SU-DHL-6 (cell line): ENCODE measurements around the gene TLR8.

ENCODE experiments used
- H2AFZ ChIP-seq: fragments of 200-600 bp; sonication (generic); 2 replicates; pipeline ENCODE4 v1.6.1; 2014; ENCODE audit warnings: low read depth, mild to moderate bottlenecking, moderate library complexity, mixed read lengths, antibody characterized with exemption, low read length; ENCODE audit not compliant: severe bottlenecking
- H3F3A ChIP-seq: fragments of 200-600 bp; shearing (Covaris generic); 2 replicates; pipeline ENCODE4 v1.6.0; 2016; ENCODE audit warnings: antibody characterized with exemption, mild to moderate bottlenecking; ENCODE audit not compliant: insufficient read depth
- H3K27ac ChIP-seq: fragments of 200-600 bp; sonication (generic); 2 replicates; pipeline ENCODE4 v1.5.1; 2016; ENCODE audit warnings: low read depth, mild to moderate bottlenecking, low read length, moderate library complexity, mixed read lengths
- H3K27me3 ChIP-seq: fragments of 200-600 bp; sonication (generic), shearing (Covaris generic); 2 replicates; pipeline ENCODE4 v1.6.0; 2014; ENCODE audit warnings: mild to moderate bottlenecking, low read length
- H3K36me3 ChIP-seq: fragments of 200-600 bp; sonication (generic); 2 replicates; pipeline ENCODE4 v1.6.1; 2014; ENCODE audit warnings: mild to moderate bottlenecking, low read length, mixed read lengths
- H3K4me2 ChIP-seq: fragments of 300-600, 200-600 bp; shearing (Covaris generic), sonication (generic); 2 replicates; pipeline ENCODE4 v1.6.0; 2014; ENCODE audit warnings: low read length, low read depth, mild to moderate bottlenecking; ENCODE audit not compliant: poor library complexity, severe bottlenecking
- H3K4me3 ChIP-seq: fragments of 200-600 bp; sonication (generic); 2 replicates; pipeline ENCODE4 v1.5.1; 2014; ENCODE audit warnings: antibody characterized with exemption, low read length, mild to moderate bottlenecking, mixed read lengths; ENCODE audit not compliant: insufficient read depth, poor library complexity, severe bottlenecking
- H3K79me2 ChIP-seq: fragments of 200-600 bp; sonication (generic); 2 replicates; pipeline ENCODE4 v1.6.1; 2014; ENCODE audit warnings: mild to moderate bottlenecking, low read length, moderate library complexity; ENCODE audit not compliant: insufficient read depth
- H3K9ac ChIP-seq: fragments of 200-600 bp; sonication (generic); 2 replicates; pipeline ENCODE4 v1.7.0; 2014; ENCODE audit warnings: mild to moderate bottlenecking, low read length
- H3K9me2 ChIP-seq: fragments of 200-600 bp; sonication (generic); replicated peaks from 2 replicates; pipeline ENCODE4 v1.6.1; 2014; ENCODE audit warnings: low read length; ENCODE audit not compliant: insufficient read depth
- H3K9me3 ChIP-seq: fragments of 200-600 bp; sonication (generic); 2 replicates; pipeline ENCODE4 v1.6.1; 2014; ENCODE audit warnings: low read length, mixed read lengths; ENCODE audit not compliant: insufficient read depth
- H4K20me1 ChIP-seq: fragments of 200-600 bp; sonication (generic); 2 replicates; pipeline ENCODE4 v1.6.1; 2014; ENCODE audit warnings: low read depth, mild to moderate bottlenecking, antibody characterized with exemption, low read length, moderate library complexity, mixed read lengths
- EZH2phosphoT487 ChIP-seq: fragments of 200-600 bp; sonication (generic), shearing (Covaris generic); conservative IDR thresholded peaks from 2 replicates; pipeline ENCODE4 v1.6.1; 2018; ENCODE audit warnings: mild to moderate bottlenecking, antibody characterized with exemption, low read length, moderate library complexity, mixed read lengths
- TF ChIP-seq, protein P1 (sequence below): fragments of 200-600 bp; sonication (generic); IDR thresholded peaks from one replicate; pipeline ENCODE4 v1.5.1; 2017; ENCODE audit warnings: antibody characterized with exemption, mild to moderate bottlenecking, low read length, moderate library complexity; ENCODE audit not compliant: insufficient read depth, poor library complexity, severe bottlenecking

The TLR8 gene

DNA sequence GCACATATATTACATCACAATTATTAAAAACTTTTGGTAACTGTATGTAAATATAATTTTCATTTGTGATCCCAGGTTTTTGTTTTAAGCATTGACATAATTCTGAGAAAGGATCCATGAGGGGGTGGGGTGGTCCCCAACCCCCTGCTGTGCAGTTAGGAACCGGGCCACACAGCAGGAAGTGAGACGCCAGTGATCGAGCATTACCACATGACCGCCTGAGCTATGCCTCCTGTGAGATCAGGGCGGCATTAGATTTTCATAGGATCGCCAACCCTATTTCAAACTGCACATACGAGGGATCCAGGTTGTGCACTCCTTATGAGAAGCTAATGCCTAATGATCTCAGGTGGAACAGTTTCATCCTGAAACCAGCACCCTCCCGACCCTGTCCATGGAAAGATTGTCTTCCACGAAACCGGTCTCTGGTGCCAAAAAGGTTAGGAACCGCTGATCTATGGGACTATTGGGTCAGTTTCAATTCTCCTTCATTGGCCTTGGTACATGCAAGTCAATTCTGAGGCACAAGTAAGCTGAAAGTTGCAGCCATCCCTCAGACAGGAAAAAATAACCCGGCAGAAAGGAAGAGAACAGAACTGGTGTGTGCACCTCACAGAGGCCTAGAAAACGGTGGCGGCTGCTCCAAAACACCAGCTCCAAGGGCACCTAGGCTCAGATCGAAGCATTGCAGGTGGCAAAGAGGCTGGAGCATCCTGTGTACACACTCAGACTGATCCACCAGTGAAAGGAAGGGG, 61.5 kb downstream of the TLR8 start:
- Histone ChIP-seq H3K9me3 (no peaks in the 10 kb centered on the region), H3F3A (peaks cover 30% of the 10 kb centered on the region), H2AFZ (no peak overlapping the region), H4K20me1 (no peaks in the 10 kb centered on the region), H3K9me2 (no peaks in the 10 kb centered on the region), H3K27me3 (no peaks in the 10 kb centered on the region), H3K9ac (no peak overlapping the region), H3K27ac (no peak overlapping the region), H3K4me2 (no peak overlapping the region), H3K79me2 (peaks cover 9% of the 10 kb centered on the region; the same call in 1 of the 2 replicates), H3K4me3 (no peak overlapping the region), H3K36me3 (no peaks in the 10 kb centered on the region)
- TF ChIP-seq, protein P1, sequence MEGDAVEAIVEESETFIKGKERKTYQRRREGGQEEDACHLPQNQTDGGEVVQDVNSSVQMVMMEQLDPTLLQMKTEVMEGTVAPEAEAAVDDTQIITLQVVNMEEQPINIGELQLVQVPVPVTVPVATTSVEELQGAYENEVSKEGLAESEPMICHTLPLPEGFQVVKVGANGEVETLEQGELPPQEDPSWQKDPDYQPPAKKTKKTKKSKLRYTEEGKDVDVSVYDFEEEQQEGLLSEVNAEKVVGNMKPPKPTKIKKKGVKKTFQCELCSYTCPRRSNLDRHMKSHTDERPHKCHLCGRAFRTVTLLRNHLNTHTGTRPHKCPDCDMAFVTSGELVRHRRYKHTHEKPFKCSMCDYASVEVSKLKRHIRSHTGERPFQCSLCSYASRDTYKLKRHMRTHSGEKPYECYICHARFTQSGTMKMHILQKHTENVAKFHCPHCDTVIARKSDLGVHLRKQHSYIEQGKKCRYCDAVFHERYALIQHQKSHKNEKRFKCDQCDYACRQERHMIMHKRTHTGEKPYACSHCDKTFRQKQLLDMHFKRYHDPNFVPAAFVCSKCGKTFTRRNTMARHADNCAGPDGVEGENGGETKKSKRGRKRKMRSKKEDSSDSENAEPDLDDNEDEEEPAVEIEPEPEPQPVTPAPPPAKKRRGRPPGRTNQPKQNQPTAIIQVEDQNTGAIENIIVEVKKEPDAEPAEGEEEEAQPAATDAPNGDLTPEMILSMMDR: no peak

DNA sequence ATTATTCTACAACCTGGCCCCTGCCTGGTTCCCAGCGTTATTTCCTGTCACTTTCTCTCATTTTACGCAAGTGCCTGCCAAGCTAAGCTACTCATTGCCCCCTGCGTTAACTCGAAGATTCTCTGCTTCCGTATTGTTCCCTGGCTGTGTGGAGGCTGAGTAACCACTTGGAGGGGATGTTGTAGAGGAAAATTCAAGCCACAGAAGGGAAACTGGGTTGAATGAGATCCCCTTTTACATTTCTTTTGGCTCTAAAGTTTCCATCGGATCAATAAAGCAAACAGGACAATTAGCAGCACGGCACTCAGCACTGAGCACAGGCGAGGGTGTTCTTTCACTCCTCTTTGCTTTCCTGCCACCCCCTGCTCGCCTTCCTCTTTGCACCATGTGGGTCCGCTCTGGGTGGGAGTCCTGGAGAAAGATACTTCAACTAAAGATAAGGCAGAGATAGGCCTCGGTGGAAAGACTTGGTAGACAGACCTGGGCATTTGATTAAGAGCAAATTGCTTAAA, 64.3 kb downstream of the TLR8 start:
- H3K27me3 ChIP-seq: no peaks in the 10 kb centered on the region
- H3K9me3 ChIP-seq: no peaks in the 10 kb centered on the region
- H2AFZ ChIP-seq: peak overlapping the region; percentile 18
- peaks cover 26% of the 10 kb centered on the region for H3K79me2 ChIP-seq
- H3F3A ChIP-seq: peaks cover 56% of the 10 kb centered on the region
- H4K20me1 ChIP-seq: no peaks in the 10 kb centered on the region
- peak overlapping the region; percentile 68 for H3K4me3 ChIP-seq
- H3K4me2 ChIP-seq: peak overlapping the region; percentile 100
- TF ChIP-seq EZH2phosphoT487: no peak
- TF ChIP-seq, protein P1: no peak
- H3K27ac ChIP-seq: peak overlapping the region; percentile 99
- H3K9me2 ChIP-seq: no peaks in the 10 kb centered on the region
- peak overlapping the region; percentile 99 for H3K9ac ChIP-seq
- H3K36me3 ChIP-seq: peaks cover 7% of the 10 kb centered on the region

DNA sequence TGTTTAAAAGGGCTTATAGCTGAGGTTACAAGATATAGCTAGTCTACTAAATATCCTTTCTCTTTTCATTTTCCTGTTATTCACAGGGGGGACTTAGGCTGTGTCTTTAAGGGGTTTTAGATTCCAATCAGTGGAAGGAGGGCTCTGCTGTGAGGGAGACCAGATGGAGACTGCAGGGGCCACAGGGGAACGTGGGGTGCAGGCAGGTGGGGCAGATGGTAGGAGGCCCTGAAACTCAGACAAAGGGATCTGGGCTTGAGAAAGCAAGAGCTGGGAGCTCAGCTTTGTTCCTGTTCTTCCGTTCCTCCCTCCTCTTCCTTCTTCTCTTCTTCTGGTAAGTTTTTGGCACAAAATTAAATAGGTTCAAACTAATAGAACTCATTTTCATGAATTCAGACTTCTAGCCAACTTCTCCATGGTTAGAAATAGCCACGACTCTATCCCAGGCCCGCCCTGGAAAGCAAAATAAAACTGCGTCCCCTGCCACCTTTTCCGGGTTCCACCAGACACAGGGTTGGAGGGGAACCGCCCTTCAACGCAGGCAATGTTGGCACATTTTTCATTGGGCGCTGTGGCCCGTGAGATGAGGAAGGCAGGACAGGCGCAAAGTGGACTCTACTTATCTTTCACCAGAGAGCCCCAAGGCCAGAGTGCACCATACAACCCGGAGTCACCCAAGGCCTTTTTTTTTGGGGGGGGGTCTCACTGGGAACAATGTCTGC, 65.0 kb downstream of the TLR8 start:
- Histone ChIP-seq H3K4me2 (peak overlapping the region; percentile 100), H3K27ac (peak overlapping the region; percentile 99), H4K20me1 (no peaks in the 10 kb centered on the region), H3K27me3 (no peaks in the 10 kb centered on the region), H3F3A (peaks cover 62% of the 10 kb centered on the region), H3K4me3 (peak overlapping the region; percentile 68), H3K9ac (peak overlapping the region; percentile 99), H2AFZ (no peak overlapping the region), H3K36me3 (peaks cover 14% of the 10 kb centered on the region), H3K9me2 (no peaks in the 10 kb centered on the region), H3K9me3 (no peaks in the 10 kb centered on the region), H3K79me2 (peaks cover 32% of the 10 kb centered on the region)
- no peak for TF ChIP-seq EZH2phosphoT487
- TF ChIP-seq, protein P1: no peak
